Measurements from ENCODE around the gene CALN1. TPM values are rescaled to one million over a fixed set of nuclear protein-coding genes. Genes with fewer than 3 reads are reported as not detected.

The CALN1 gene
- total and polyA plus RNA-seq, 2 of the 8 experiments (the other 6 are each of a cell fraction or from before 2014, with no cell fraction given), result 6.4 to 15.2 TPM

GRCh38 chr7:71868797-71869196, 543.3 kb downstream of the CALN1 start:
- Histone ChIP-seq H3K9me3 (ENCODE audit: insufficient read depth in 2 of 2, low read depth in 1 of 2, low read length in 1 of 2) (no peaks in the 10 kb centered on the region), H3K36me3 (ENCODE audit: control insufficient read depth in 2 of 4, insufficient read depth in 4 of 4, low read length in 3 of 4) (no peaks in the 10 kb centered on the region; a peak in 1 of 8 replicates), H3K79me1 (ENCODE audit: low read depth, low read length) (no peaks in the 10 kb centered on the region), H3K27ac (ENCODE audit: low read depth, low read length) (no peak overlapping the region), H3K4me2 (ENCODE audit: insufficient read depth in 1 of 2, low read depth in 2 of 2, low read length in 2 of 2) (no peak overlapping the region), H2AK5ac (ENCODE audit: low read depth, low read length) (no peak overlapping the region), H2BK120ac (replicated peaks; ENCODE audit: low read depth, low read length) (no peak overlapping the region), H4K8ac (ENCODE audit: extremely low read depth, insufficient read depth, low read length) (no peak overlapping the region), H3K4me3 (ENCODE audit: extremely low read depth in 1 of 4, insufficient read depth in 2 of 4, low read depth in 3 of 4, low read length in 4 of 4) (no peak overlapping the region), H2AFZ (ENCODE audit: low read length) (no peak overlapping the region), H4K5ac (ENCODE audit: insufficient read length, low read depth, low read length) (no peak overlapping the region), H3K27me3 (replicated peaks in 1 of 4; ENCODE audit: control insufficient read depth in 3 of 4, extremely low read depth in 1 of 4, insufficient read depth in 3 of 4, low read length in 3 of 4) (no peaks in the 10 kb centered on the region), H3K18ac (ENCODE audit: extremely low read depth, low read length) (no peak overlapping the region), H3K9ac (replicated peaks in 1 of 4; ENCODE audit: extremely low read depth in 1 of 4, low read depth in 3 of 4, low read length in 3 of 4) (no peak overlapping the region), H4K91ac (replicated peaks; ENCODE audit: insufficient read length, low read length) (no peak overlapping the region), H4K20me1 (replicated peaks in 1 of 2; ENCODE audit: control insufficient read depth in 1 of 2, insufficient read depth in 2 of 2, low read length in 2 of 2) (no peaks in the 10 kb centered on the region), H3K56ac (replicated peaks; ENCODE audit: insufficient read length, low read depth, low read length) (no peak overlapping the region), H2BK20ac (ENCODE audit: low read length) (no peak overlapping the region), H3K4me1 (replicated peaks in 1 of 4; ENCODE audit: control insufficient read depth in 3 of 4, insufficient read depth in 4 of 4, low read length in 3 of 4) (no peaks in the 10 kb centered on the region), H3K4ac (replicated peaks; ENCODE audit: insufficient read length, low read depth, low read length) (no peak overlapping the region), H3K79me2 (ENCODE audit: control insufficient read depth in 1 of 2, insufficient read depth in 2 of 2, low read length in 2 of 2) (no peaks in the 10 kb centered on the region), H3K14ac (ENCODE audit: insufficient read length) (no peak overlapping the region), H3K23ac (ENCODE audit: insufficient read length) (no peak overlapping the region), H2BK5ac (ENCODE audit: low read depth, low read length) (no peak overlapping the region), H2BK12ac (ENCODE audit: low read depth, low read length) (no peak overlapping the region), H3K23me2 (ENCODE audit: low read depth, low read length) (no peaks in the 10 kb centered on the region), H2BK15ac (ENCODE audit: low read length) (no peak overlapping the region)
- no peak for FAIRE-seq
- TF ChIP-seq USF2 (IDR thresholded peaks at IDR 0.05; ENCODE audit: low read length) (0 out of 2 replicates have a peak, but pooled peaks have one; percentile 25), TCF12 (IDR thresholded peaks at IDR 0.05; ENCODE audit: low read depth, low read length) (no peak)
- DNase-seq (ENCODE audit: low read depth in 1 of 2, low spot score in 2 of 2), result no peak
- ChIA-PET POLR2A (ENCODE audit: partially characterized antibody) (no interaction called here), CTCF (ENCODE audit: partially characterized antibody) (interaction anchor here (0.7 kb wide), 1 partner anchor 1122 kb away, joined by 3 read pairs; no protein-coding TSS in a partner anchor)
- 83% methylated on average over 1 of the region's 1 CpG; no CpG with 5 or more reads in 1 of the 2 experiments for WGBS, 2 experiments (ENCODE audit: extremely low coverage in 1 of 2, insufficient coverage in 1 of 2, insufficient read length in 1 of 2, insufficient replicate concordance in 2 of 2, low coverage in 1 of 2, low lambda C conversion rate in 2 of 2, missing lambda C conversion rate in 1 of 2)

Data from H1 (cell line).